IPS-18c (cell line): ENCODE results near the gene CDK5.
A peak's percentile ranks its signal among the peaks of the same experiment; 100 is the strongest.

Experiments
- H3K4me3 ChIP-seq: 2 replicates; pipeline ENCODE4 v1.7.0; 2013; ENCODE audit warnings: low read depth, mild to moderate bottlenecking, low read length, moderate library complexity; ENCODE audit not compliant: insufficient read depth
- H3K9me3 ChIP-seq: one replicate; pipeline ENCODE4 v1.6.1; 2013; ENCODE audit warnings: mild to moderate bottlenecking, low read length, moderate library complexity; ENCODE audit not compliant: control insufficient read depth, insufficient read depth

Gene CDK5

GRCh38 chr7:151057506-151057988 is at the start of gene CDK5:
CDK5 (minus strand) TSS chr7:151057897; CDS start chr7:151057848, 49 bp downstream.
- Histone ChIP-seq H3K9me3 (peaks cover 2% of the 10 kb centered on the region), H3K4me3 (peak within 1 kb of the TSS; percentile 79)

GRCh38 chr7:151104411-151105235 is 46.9 kb upstream of the CDK5 start:
- no peaks in the 10 kb centered on the region for H3K9me3 ChIP-seq
- H3K4me3 ChIP-seq, result no peak overlapping the region

DNA sequence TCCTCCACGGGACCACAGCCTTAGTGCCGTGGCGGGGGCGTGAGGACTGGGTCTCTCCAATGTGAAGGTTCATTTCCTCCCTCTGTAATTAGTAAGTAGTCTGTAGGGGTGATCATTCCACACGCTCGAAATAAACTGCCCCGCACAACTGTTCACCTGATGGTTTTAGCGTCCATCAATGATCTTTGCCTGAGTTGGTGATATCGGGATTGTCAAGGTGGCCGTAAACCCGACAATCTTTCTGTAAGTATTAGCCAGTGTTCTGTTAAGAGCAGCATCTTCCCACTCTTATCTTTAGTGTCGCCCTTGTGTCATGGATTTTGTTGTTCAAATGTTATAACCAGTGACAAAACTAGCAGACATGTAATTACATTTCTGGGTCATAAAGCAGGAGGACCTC is 46.3 kb upstream of the CDK5 start:
- H3K4me3 ChIP-seq, result no peak overlapping the region

GRCh38 chr7:151102991-151103390 is 45.3 kb upstream of the CDK5 start:
- no peaks in the 10 kb centered on the region for H3K9me3 ChIP-seq
- no peak overlapping the region for H3K4me3 ChIP-seq

More for the DNA sequence above, 46.3 kb upstream of the CDK5 start:
- no peaks in the 10 kb centered on the region for H3K9me3 ChIP-seq

GRCh38 chr7:151101621-151102396 is 44.1 kb upstream of the CDK5 start:
- Histone ChIP-seq H3K4me3 (no peak overlapping the region), H3K9me3 (no peaks in the 10 kb centered on the region)

GRCh38 chr7:151100921-151101320 is 43.2 kb upstream of the CDK5 start:
- Histone ChIP-seq H3K4me3 (no peak overlapping the region), H3K9me3 (no peaks in the 10 kb centered on the region)

- Histone ChIP-seq H3K4me3 (no peak overlapping the region), H3K9me3 (no peaks in the 10 kb centered on the region)
Observed at GRCh38 chr7:151099486-151100211, 42.0 kb upstream of the CDK5 start.

- H3K4me3 ChIP-seq, result no peak overlapping the region
Observed at GRCh38 chr7:151095828-151096475, 38.3 kb upstream of the CDK5 start.

DNA sequence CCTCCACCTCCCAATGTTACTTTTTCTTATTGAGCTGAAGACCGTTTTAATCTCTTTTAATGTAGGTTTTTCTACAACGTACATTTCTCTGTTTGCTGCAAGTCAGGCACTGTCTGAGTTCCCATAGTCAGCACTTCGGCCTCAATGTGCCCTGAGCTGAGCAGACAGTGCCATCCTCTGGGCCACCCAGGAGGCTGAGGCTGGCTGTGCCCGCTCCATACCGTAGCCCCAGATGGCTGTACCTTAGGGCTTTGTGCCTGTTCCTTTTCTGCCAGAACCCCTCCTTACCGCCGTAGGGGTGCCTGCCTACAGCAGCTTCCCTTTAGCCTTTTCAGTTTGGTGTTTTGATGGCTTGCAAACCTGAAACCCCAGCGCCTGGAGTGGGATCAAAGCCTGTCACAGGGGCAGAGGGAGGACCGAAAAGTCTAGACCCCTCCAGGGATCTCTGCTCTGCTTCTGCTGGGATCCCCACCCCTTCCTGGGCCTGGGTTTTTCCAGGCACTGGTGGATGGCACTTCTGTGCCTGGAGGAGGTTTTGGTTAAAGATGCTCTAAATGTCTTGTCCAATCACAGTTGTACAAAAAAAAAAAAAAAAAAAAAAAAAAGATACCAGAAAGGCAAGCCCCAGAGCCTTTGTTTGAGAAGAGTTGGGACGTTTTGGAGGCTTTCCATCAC is 37.6 kb upstream of the CDK5 start:
- H3K4me3 ChIP-seq, result no peak overlapping the region
- no peaks in the 10 kb centered on the region for H3K9me3 ChIP-seq

More at GRCh38 chr7:151095828-151096475, 38.3 kb upstream of the CDK5 start:
- no peaks in the 10 kb centered on the region for H3K9me3 ChIP-seq

- no peaks in the 10 kb centered on the region for H3K9me3 ChIP-seq
- no peak overlapping the region for H3K4me3 ChIP-seq
Observed at GRCh38 chr7:151094675-151095074, 37.0 kb upstream of the CDK5 start.

DNA sequence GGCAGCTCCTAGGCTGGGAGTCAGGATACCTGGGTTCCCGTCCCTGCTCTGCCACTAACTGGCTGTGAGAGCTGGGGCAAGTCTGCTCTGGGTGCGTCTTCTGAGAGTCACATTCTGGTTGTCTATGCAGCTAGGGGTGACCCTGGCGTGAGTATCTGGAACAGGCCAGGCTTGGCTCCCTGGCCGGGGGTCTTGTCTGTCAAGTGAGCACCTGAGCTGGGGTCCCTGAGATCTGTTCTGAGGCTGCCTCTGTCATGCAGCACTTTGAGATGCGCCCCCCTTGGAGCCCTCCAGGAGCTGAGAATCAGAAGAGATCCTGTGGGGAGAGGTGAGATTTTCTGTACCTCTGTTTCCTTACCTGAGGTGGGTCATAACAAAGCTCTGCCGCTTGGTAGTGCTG is 36.1 kb upstream of the CDK5 start:
- Histone ChIP-seq H3K4me3 (no peak overlapping the region), H3K9me3 (no peaks in the 10 kb centered on the region)

DNA sequence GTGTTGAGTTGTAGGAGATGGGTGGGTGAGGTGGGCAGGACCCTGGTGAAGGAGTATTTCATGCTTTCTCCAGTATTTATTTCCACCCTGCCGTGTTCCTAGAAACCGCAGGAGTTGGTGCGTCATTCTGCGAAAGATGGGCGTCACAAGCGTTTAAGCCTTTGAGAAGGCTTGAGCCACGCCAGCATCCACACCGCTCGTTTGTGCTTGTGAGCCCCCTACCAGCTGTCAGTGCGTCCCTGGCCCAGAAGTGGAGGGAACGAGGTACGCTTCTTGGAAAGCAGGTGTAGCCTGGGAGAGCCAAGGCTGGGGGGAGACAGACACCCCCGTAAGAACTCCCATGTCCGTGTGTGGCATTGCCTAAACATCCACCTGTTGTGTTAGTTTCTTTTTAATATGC is 34.3 kb upstream of the CDK5 start:
- Histone ChIP-seq H3K9me3 (no peaks in the 10 kb centered on the region), H3K4me3 (no peak overlapping the region)

DNA sequence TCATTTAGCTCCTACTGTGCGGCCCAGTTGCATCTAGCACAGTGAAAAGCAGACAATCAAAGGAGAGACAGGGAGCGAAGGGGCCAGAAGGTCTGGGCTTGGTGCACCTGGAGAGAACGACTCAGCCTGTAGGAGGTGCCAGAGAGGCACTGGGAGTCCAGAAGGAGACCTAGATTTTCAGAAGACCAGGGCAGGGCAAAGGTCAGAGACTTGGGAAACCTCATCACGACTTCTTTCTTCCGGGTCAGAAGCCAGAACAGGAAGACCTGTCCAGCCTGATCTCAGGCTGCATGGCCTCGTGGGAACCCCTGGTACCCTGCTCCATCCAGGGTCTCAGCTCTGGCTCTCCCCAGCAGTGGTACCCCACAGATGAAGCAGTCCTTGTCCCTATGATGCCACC is 33.7 kb upstream of the CDK5 start:
- Histone ChIP-seq H3K9me3 (no peaks in the 10 kb centered on the region), H3K4me3 (no peak overlapping the region)

GRCh38 chr7:151091003-151091402 is 33.3 kb upstream of the CDK5 start:
- H3K9me3 ChIP-seq, result no peaks in the 10 kb centered on the region

DNA sequence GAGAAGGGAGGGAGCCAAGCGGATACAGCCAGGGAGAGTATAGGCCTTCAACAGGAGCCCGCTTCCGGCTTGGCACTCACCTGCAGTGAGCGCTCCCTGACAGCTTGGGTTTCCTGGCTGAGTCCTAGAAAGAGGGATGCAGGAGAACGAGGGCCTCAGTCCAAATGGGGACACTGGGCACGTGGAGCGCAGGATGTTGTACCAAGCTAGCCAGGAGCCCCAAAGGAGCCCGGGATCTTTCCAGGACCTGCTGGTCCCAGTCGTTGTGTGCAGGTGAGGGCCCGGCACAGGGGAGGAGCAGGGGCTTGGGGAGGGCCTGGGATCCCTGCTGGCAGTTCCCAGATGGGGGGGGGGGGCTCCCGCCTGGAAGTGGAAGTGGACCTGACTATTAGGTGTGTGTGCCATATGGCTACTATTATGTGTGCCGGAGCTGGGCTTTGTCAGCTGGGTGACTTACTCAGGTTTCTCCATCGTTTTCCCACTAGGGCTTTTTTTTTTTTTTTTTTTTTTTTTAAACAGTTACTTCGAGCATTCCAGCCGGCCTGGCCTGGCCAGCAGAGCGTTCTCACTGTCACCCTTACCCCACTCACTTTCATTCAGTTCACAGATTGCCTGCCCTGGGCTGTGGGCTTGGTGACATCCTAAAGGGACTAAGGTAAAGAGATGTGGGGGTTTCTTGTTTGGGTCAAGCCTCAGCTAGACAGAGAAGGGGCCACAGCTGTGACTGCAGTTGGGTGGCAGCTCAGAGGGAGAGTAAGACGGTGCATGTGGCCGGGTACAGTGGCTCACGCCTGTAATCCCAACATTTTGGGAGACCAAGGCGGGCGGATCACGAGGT is 32.4 kb upstream of the CDK5 start:
- H3K4me3 ChIP-seq, result no peak overlapping the region; the same call in 1 of the 2 replicates

More at GRCh38 chr7:151091003-151091402, 33.3 kb upstream of the CDK5 start:
- no peak overlapping the region for H3K4me3 ChIP-seq

More for the DNA sequence above, 32.4 kb upstream of the CDK5 start:
- H3K9me3 ChIP-seq, result no peaks in the 10 kb centered on the region
